ENCODE data around the gene SPTLC3. TPM values are rescaled to one million over a fixed set of nuclear protein-coding genes. Genes with fewer than 3 reads are reported as not detected.

The SPTLC3 gene
- total RNA-seq, 3 donors from 2014 or later, result 7.2 to 18.2 (median 9.7) TPM

GRCh38 chr20:13147971-13148370, 139.2 kb downstream of the SPTLC3 start:
- TF ChIP-seq, protein P1, sequence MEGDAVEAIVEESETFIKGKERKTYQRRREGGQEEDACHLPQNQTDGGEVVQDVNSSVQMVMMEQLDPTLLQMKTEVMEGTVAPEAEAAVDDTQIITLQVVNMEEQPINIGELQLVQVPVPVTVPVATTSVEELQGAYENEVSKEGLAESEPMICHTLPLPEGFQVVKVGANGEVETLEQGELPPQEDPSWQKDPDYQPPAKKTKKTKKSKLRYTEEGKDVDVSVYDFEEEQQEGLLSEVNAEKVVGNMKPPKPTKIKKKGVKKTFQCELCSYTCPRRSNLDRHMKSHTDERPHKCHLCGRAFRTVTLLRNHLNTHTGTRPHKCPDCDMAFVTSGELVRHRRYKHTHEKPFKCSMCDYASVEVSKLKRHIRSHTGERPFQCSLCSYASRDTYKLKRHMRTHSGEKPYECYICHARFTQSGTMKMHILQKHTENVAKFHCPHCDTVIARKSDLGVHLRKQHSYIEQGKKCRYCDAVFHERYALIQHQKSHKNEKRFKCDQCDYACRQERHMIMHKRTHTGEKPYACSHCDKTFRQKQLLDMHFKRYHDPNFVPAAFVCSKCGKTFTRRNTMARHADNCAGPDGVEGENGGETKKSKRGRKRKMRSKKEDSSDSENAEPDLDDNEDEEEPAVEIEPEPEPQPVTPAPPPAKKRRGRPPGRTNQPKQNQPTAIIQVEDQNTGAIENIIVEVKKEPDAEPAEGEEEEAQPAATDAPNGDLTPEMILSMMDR (IDR thresholded peaks at IDR 0.05), result no peak
- Histone ChIP-seq H3K36me3 (ENCODE audit: low read depth) (no peaks in the 10 kb centered on the region), H3K4me3 (no peak overlapping the region), H3K9me3 (no peaks in the 10 kb centered on the region), H3K4me1 (ENCODE audit: low read depth) (no peaks in the 10 kb centered on the region)
- intact Hi-C loops (cut with DNase I, micrococcal nuclease), result no loop called here
- ATAC-seq, result no peak
- no peak for DNase-seq

- DNase-seq, result no peak
- Histone ChIP-seq H3K36me3 (ENCODE audit: low read depth) (no peaks in the 10 kb centered on the region), H3K4me1 (ENCODE audit: low read depth) (no peaks in the 10 kb centered on the region), H3K9me3 (no peaks in the 10 kb centered on the region), H3K4me3 (no peak overlapping the region)
- intact Hi-C loops (cut with DNase I, micrococcal nuclease), result no loop called here
- TF ChIP-seq, protein P1 (IDR thresholded peaks at IDR 0.05), result no peak
- no peak for ATAC-seq
These were observed 139.6 kb downstream of the SPTLC3 start for GRCh38 chr20:13148402-13148801.

DNA sequence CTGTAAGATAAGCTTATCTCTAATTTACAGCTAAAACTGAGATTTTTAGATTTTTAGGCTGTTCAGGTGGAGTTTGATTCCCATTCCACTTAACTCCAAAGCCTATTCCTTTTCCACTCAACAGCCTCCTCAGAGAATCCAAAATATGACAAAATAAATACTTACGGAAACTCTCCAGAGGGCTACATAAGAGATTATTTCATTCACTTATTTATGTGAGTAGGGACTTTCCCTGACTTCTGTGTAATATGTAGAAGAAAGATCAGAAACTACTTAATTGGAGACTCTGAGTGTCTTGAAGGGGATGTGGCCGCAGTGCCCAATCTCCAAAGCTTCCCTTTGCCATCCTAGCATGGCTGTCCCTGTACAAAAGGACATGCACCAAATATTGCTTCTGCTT, 140.2 kb downstream of the SPTLC3 start:
- no peak for DNase-seq
- TF ChIP-seq, protein P1 (IDR thresholded peaks at IDR 0.05), result no peak
- no peak overlapping the region for H3K4me3 ChIP-seq
- H3K4me1 ChIP-seq (ENCODE audit: low read depth), result no peaks in the 10 kb centered on the region
- no peaks in the 10 kb centered on the region for H3K36me3 ChIP-seq (ENCODE audit: low read depth)
- H3K9me3 ChIP-seq, result no peaks in the 10 kb centered on the region
- ATAC-seq, result no peak
- intact Hi-C loops (cut with DNase I, micrococcal nuclease), result no loop called here

DNA sequence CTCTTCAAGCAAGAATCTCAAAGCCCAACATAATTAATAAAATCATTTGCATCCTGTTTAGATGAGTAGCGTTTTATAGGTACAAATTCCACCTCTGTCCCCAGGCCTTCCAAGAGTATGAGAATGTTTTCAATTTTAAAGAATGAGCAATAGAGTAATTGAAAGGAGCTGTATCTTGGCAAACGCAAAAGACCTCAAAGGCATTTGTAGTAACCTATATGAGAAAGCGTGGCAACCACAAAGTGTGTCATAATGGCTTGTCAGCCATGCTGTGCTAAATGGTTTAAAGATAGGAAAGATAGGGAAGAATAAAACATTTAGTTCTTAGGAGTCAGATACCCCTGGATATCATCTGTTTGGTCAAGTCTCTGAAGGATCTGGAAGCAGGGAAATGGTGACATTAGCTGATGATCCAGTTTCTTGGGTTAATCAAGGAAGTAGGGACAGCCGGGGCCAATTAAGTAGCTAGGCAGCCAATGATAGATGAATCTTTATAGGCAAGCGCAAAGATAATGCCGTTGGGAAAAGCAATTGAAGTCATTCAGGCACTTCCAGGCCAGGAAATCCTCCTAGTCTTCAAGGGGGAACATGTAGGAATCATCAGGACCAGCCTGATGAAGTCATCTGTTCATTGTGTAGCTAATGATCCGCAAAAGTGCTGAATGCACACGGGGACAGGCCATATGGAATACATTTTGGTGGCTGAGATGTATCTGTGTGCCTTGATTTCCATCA, 140.8 kb downstream of the SPTLC3 start:
- Histone ChIP-seq H3K4me1 (ENCODE audit: low read depth) (no peaks in the 10 kb centered on the region), H3K4me3 (no peak overlapping the region), H3K9me3 (no peaks in the 10 kb centered on the region), H3K36me3 (ENCODE audit: low read depth) (no peaks in the 10 kb centered on the region)
- TF ChIP-seq, protein P1 (IDR thresholded peaks at IDR 0.05), result no peak
- DNase-seq (no peak), ATAC-seq (no peak)
- intact Hi-C loops (cut with DNase I, micrococcal nuclease), result no loop called here

DNA sequence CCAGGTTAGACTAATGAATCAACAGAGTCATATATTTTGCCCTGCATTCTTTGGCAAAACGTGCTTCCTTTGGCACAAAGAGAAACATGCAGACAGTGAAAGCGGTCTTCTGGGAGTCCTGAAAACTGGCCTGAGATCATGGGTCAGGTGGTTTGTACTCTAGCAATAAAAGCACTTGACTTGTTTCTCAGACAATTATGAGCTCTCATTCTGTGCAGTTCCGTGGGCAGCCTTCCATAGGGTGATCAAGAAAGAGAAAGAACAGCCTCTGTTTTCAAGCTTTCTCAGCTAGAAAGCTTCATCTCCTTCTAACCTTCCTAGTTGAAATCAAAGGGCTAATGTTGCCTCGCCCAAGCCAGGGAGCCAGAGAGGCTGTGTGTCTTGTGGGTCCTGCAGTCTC, 149.6 kb downstream of the SPTLC3 start:
- Histone ChIP-seq H3K4me1 (ENCODE audit: low read depth) (no peaks in the 10 kb centered on the region), H3K4me3 (no peak overlapping the region), H3K9me3 (no peaks in the 10 kb centered on the region), H3K36me3 (ENCODE audit: low read depth) (no peaks in the 10 kb centered on the region)
- TF ChIP-seq, protein P1 (IDR thresholded peaks at IDR 0.05), result no peak
- intact Hi-C loops (cut with DNase I, micrococcal nuclease), result no loop called here
- ATAC-seq, result no peak
- no peak for DNase-seq
